Prostate gland (tissue), 2 donors: ENCODE measurements around the gene MYO1H.

Experiments used
- POLR2A ChIP-seq: fragments of 450-650 bp; IDR thresholded peaks from one replicate; pipeline ENCODE4 v1.6.1; 2016; ENCODE audit warnings: antibody characterized with exemption, mild to moderate bottlenecking
- POLR2AphosphoS5 ChIP-seq: sonication (generic); formaldehyde crosslinking; IDR thresholded peaks from one replicate; pipeline ENCODE4 v1.6.1; 2017; ENCODE audit warnings: antibody characterized with exemption
- TF ChIP-seq, protein P1 (sequence below), 4 experiments: fragments of 200-600 bp in 2 of 4; fragments of 450-650 bp in 2 of 4; sonication (generic) in 2 of 4; IDR thresholded peaks; 1 replicate in 3 of 4; 2 replicates in 1 of 4; pipeline ENCODE4 v1.5.1; 2016 to 2019; ENCODE audit warnings: antibody characterized with exemption in 4 of 4, mild to moderate bottlenecking in 2 of 4, moderate library complexity in 2 of 4

DNA sequence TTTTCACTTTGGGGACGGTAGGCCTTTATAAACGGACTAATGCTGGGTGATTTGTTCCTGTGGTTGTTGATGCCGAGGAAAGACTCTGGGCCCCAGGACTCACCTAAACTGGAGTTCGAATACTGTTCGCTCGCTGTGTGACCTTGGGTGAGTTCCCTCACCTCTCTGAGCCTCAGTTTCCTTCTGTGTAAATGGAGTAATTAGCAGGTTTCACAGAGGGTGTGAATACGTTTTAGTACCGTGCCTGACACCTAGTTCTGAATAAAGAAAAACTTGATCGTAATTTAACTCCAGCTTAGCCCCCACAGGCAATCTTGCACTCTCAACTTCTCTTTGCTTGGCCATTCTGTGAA, 130.2 kb downstream of the MYO1H start:
- TF ChIP-seq, protein P1, sequence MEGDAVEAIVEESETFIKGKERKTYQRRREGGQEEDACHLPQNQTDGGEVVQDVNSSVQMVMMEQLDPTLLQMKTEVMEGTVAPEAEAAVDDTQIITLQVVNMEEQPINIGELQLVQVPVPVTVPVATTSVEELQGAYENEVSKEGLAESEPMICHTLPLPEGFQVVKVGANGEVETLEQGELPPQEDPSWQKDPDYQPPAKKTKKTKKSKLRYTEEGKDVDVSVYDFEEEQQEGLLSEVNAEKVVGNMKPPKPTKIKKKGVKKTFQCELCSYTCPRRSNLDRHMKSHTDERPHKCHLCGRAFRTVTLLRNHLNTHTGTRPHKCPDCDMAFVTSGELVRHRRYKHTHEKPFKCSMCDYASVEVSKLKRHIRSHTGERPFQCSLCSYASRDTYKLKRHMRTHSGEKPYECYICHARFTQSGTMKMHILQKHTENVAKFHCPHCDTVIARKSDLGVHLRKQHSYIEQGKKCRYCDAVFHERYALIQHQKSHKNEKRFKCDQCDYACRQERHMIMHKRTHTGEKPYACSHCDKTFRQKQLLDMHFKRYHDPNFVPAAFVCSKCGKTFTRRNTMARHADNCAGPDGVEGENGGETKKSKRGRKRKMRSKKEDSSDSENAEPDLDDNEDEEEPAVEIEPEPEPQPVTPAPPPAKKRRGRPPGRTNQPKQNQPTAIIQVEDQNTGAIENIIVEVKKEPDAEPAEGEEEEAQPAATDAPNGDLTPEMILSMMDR (IDR thresholded peaks at IDR 0.05), result no peak
- TF ChIP-seq POLR2A, result no peak
- TF ChIP-seq POLR2AphosphoS5, result no peak
